Measurements from ENCODE around the gene IRF7. TPM values are rescaled to one million over a fixed set of nuclear protein-coding genes. Genes with fewer than 3 reads are reported as not detected.

IRF7 gene
- total and polyA plus RNA-seq, 2 experiments from 2014 or later = 12.3 to 17.3 TPM

- TF ChIP-seq CTCF (conservative IDR thresholded peaks at IDR 0.05; ENCODE audit: low read depth in 2 of 2) (no peak), CREB1 (CRISPR knock-in tag; IDR thresholded peaks at IDR 0.05; ENCODE audit: low read depth) (no peak), EZH2 (IDR thresholded peaks at IDR 0.05; ENCODE audit: low read depth, unreplicated experiment) (no peak), STAT1 (IDR thresholded peaks at IDR 0.05; ENCODE audit: unreplicated experiment) (no peak), NANOG (IDR thresholded peaks at IDR 0.05; ENCODE audit: borderline replicate concordance) (no peak)
Observed at GRCh38 chr11:611001-611996, 4.5 kb downstream of the IRF7 start (continued).

- H3K27ac ChIP-seq (ENCODE audit: low read depth) = no peak overlapping the region
- no peak overlapping the region for H2AFZ ChIP-seq
- H3K36me3 Mint-ChIP-seq (ENCODE audit: low read depth) = peaks cover 41% of the 10 kb centered on the region
- H3K4me1 Mint-ChIP-seq = peaks cover 5% of the 10 kb centered on the region
- no peak overlapping the region for H3K27ac Mint-ChIP-seq
- peaks cover 33% of the 10 kb centered on the region for H3F3A ChIP-seq (replicated peaks; ENCODE audit: low read depth)
- peaks cover 9% of the 10 kb centered on the region for H3K27me3 Mint-ChIP-seq (ENCODE audit: insufficient read depth, low read depth, poor library complexity)
- ATAC-seq (no peak), DNase-seq (ENCODE audit: low spot score) (no peak)
- peaks cover 18% of the 10 kb centered on the region; the same call in 1 of the 2 replicates for H4K20me1 ChIP-seq (replicated peaks; ENCODE audit: insufficient read depth)
- H3K4me2 ChIP-seq = no peak overlapping the region
- no peaks in the 10 kb centered on the region for H3K9me2 ChIP-seq (ENCODE audit: insufficient read depth)
- no peaks in the 10 kb centered on the region for H3K27me3 ChIP-seq (ENCODE audit: insufficient read depth)
- peaks cover 4% of the 10 kb centered on the region; the same call in 1 of the 2 replicates for H3K4me1 ChIP-seq (ENCODE audit: insufficient read depth)
- H3K36me3 ChIP-seq (ENCODE audit: insufficient read depth) = 0 out of 2 replicates have a peak, but pooled peaks cover 7% of the 10 kb centered on the region
- no peaks in the 10 kb centered on the region for H3K79me2 ChIP-seq (replicated peaks; ENCODE audit: insufficient read depth)
- H3K9me3 Mint-ChIP-seq = no peaks in the 10 kb centered on the region
- no peak overlapping the region for H3K4me3 ChIP-seq
- H3K4me3 Mint-ChIP-seq = no peak overlapping the region
- TF ChIP-seq EZH2 (IDR thresholded peaks at IDR 0.05; ENCODE audit: low read depth, unreplicated experiment) (no peak), ZNF331 (CRISPR knock-in tag; IDR thresholded peaks at IDR 0.05; ENCODE audit: low read depth) (no peak), CREB1 (CRISPR knock-in tag; IDR thresholded peaks at IDR 0.05; ENCODE audit: low read depth) (no peak), CTCF (conservative IDR thresholded peaks at IDR 0.05; ENCODE audit: low read depth in 2 of 2) (no peak), NANOG (IDR thresholded peaks at IDR 0.05; ENCODE audit: borderline replicate concordance) (no peak), ZNF114 (CRISPR knock-in tag; IDR thresholded peaks at IDR 0.05) (no peak), POLR2AphosphoS5 (IDR thresholded peaks at IDR 0.05; ENCODE audit: low read depth) (no peak), JUNB (IDR thresholded peaks at IDR 0.05; ENCODE audit: unreplicated experiment) (no peak), REST (IDR thresholded peaks at IDR 0.05; ENCODE audit: unreplicated experiment) (no peak)
Observed at GRCh38 chr11:610146-610801, 5.5 kb downstream of the IRF7 start.
